NCI-H1048 (cell line): ENCODE results near the gene NUTM2E.
"Not testable (repeated sequence)": the region's sequence is repeated elsewhere in the genome, so short reads cannot be mapped to it uniquely, and the experiment has no call there.

Experiments
- DNase-seq: peaks from one replicate; lab custom pipeline; 2025; lab: John Stamatoyannopoulos, UW

Gene NUTM2E

GRCh38 chr10:79826496-79827215 is at the start of gene NUTM2E:
TSS of gene NUTM2E (plus strand) at chr10:79826739. CDS start at chr10:79841741, 15,002 bp downstream.
- DNase-seq: peak; percentile 34

- not testable (repeated sequence) for DNase-seq
These were observed 48.5 kb upstream of the NUTM2E start for GRCh38 chr10:79777997-79778396.

- not testable (repeated sequence) for DNase-seq
These were observed 47.1 kb upstream of the NUTM2E start for GRCh38 chr10:79779310-79779938.

- DNase-seq: not testable (repeated sequence)
These were observed 46.5 kb upstream of the NUTM2E start for GRCh38 chr10:79779992-79780391.

GRCh38 chr10:79781584-79781983 is 45.0 kb upstream of the NUTM2E start:
- not testable (repeated sequence) for DNase-seq

- not testable (repeated sequence) for DNase-seq
These were observed 39.0 kb upstream of the NUTM2E start for GRCh38 chr10:79787455-79787952.

GRCh38 chr10:79789351-79789750 is 37.2 kb upstream of the NUTM2E start:
- DNase-seq: not testable (repeated sequence)

- not testable (repeated sequence) for DNase-seq
These were observed 34.5 kb upstream of the NUTM2E start for GRCh38 chr10:79791906-79792517.

- not testable (repeated sequence) for DNase-seq
These were observed 27.2 kb upstream of the NUTM2E start for GRCh38 chr10:79799337-79799736.

- DNase-seq: not testable (repeated sequence)
These were observed 20.7 kb upstream of the NUTM2E start for GRCh38 chr10:79805857-79806256.

GRCh38 chr10:79811895-79812294 is 14.6 kb upstream of the NUTM2E start:
- DNase-seq: not testable (repeated sequence)

- DNase-seq: not testable (repeated sequence)
These were observed 10.2 kb upstream of the NUTM2E start for GRCh38 chr10:79816290-79816689.

- not testable (repeated sequence) for DNase-seq
These were observed 3.2 kb upstream of the NUTM2E start for GRCh38 chr10:79823387-79823786.

- DNase-seq: not testable (repeated sequence)
These were observed 940 bp upstream of the NUTM2E start for GRCh38 chr10:79825587-79826011.

GRCh38 chr10:79826131-79826495 is 426 bp upstream of the NUTM2E start:
- not testable (repeated sequence) for DNase-seq

GRCh38 chr10:79833833-79834232 is 7.3 kb downstream of the NUTM2E start:
- DNase-seq: not testable (repeated sequence)

GRCh38 chr10:79835891-79836290 is 9.4 kb downstream of the NUTM2E start:
- not testable (repeated sequence) for DNase-seq

GRCh38 chr10:79836891-79837290 is 10.4 kb downstream of the NUTM2E start:
- DNase-seq: not testable (repeated sequence)

GRCh38 chr10:79838441-79838840 is 11.9 kb downstream of the NUTM2E start:
- not testable (repeated sequence) for DNase-seq

- DNase-seq: not testable (repeated sequence)
These were observed 26.8 kb downstream of the NUTM2E start for GRCh38 chr10:79853191-79853854.

GRCh38 chr10:79862269-79862668 is 35.7 kb downstream of the NUTM2E start:
- DNase-seq: not testable (repeated sequence)

GRCh38 chr10:79862803-79863202 is 36.3 kb downstream of the NUTM2E start:
- DNase-seq: not testable (repeated sequence)
